NCI-H748 treated with DMSO at 0.1 percent for 48 hours (cell line): ENCODE data around the gene BDKRB2.

Source experiments
- DNase-seq: peaks from one replicate; lab custom pipeline; 2025; lab: John Stamatoyannopoulos, UW

BDKRB2 gene

GRCh38 chr14:96252999-96253539, 48.4 kb downstream of the BDKRB2 start:
- DNase-seq = no peak

- no peak for DNase-seq
Measured at GRCh38 chr14:96254687-96255086, 50.0 kb downstream of the BDKRB2 start.

GRCh38 chr14:96255501-96256366, 51.1 kb downstream of the BDKRB2 start, which contains the start of gene BDKRB1:
TSS of gene BDKRB1 (plus strand) at chr14:96256210. CDS start at chr14:96263683, 7,473 bp downstream.
- DNase-seq = no peak

- no peak for DNase-seq
Measured at GRCh38 chr14:96256407-96256806, 51.8 kb downstream of the BDKRB2 start.

- DNase-seq = no peak
Measured at GRCh38 chr14:96257056-96257455, 52.4 kb downstream of the BDKRB2 start.

- no peak for DNase-seq
Measured at GRCh38 chr14:96257900-96258299, 53.3 kb downstream of the BDKRB2 start.

- no peak for DNase-seq
Measured at GRCh38 chr14:96260341-96260821, 55.7 kb downstream of the BDKRB2 start.

- peak; percentile 39 for DNase-seq
Measured at GRCh38 chr14:96261053-96261452, 56.4 kb downstream of the BDKRB2 start.

- DNase-seq = no peak
Measured at GRCh38 chr14:96261772-96262655, 57.4 kb downstream of the BDKRB2 start.

- no peak for DNase-seq
Measured at GRCh38 chr14:96263347-96264199, 58.9 kb downstream of the BDKRB2 start.

- DNase-seq = no peak
Measured at GRCh38 chr14:96264200-96264553, 59.5 kb downstream of the BDKRB2 start.

- no peak for DNase-seq
Measured at GRCh38 chr14:96264853-96265252, 60.2 kb downstream of the BDKRB2 start.

GRCh38 chr14:96265383-96266095, 60.9 kb downstream of the BDKRB2 start:
- peak; percentile 45 for DNase-seq

GRCh38 chr14:96267336-96267735, 62.7 kb downstream of the BDKRB2 start:
- DNase-seq = no peak

- no peak for DNase-seq
Measured at GRCh38 chr14:96267916-96268315, 63.3 kb downstream of the BDKRB2 start.

- DNase-seq = no peak
Measured at GRCh38 chr14:96268431-96269358, 64.1 kb downstream of the BDKRB2 start.

- DNase-seq = no peak
Measured at GRCh38 chr14:96269359-96269710, 64.7 kb downstream of the BDKRB2 start.

- no peak for DNase-seq
Measured at GRCh38 chr14:96270565-96271420, 66.2 kb downstream of the BDKRB2 start.

- DNase-seq = no peak
Measured at GRCh38 chr14:96271421-96271762, 66.8 kb downstream of the BDKRB2 start.
